Fibroblast of pulmonary artery (primary cell): ENCODE results near the gene UNK.

ENCODE experiments used
- DNase-seq: peaks from one replicate; pipeline ENCODE4 v3.0.0-alpha.2; 2010; ENCODE audit warnings: low read depth
- H3K4me3 ChIP-seq: replicated peaks from 2 replicates; pipeline ENCODE4 v1.5.1; 2011; ENCODE audit warnings: low read depth, mild to moderate bottlenecking, control low read depth, low read length, moderate library complexity
- CTCF ChIP-seq: IDR thresholded peaks from 2 replicates; pipeline ENCODE4 v1.5.1; 2011; ENCODE audit warnings: mild to moderate bottlenecking, control low read depth, low read length, inconsistent platforms; ENCODE audit errors: missing control alignments

UNK gene

GRCh38 chr17:75828076-75828400 is 43.4 kb downstream of the UNK start:
- H3K4me3 ChIP-seq, result no peak overlapping the region

GRCh38 chr17:75828741-75829140 is 44.1 kb downstream of the UNK start:
- DNase-seq, result no peak
- no peak for TF ChIP-seq CTCF
- H3K4me3 ChIP-seq, result no peak overlapping the region

More at GRCh38 chr17:75828076-75828400, 43.4 kb downstream of the UNK start:
- no peak for TF ChIP-seq CTCF
- no peak for DNase-seq

GRCh38 chr17:75829747-75830146 is 45.1 kb downstream of the UNK start:
- no peak for DNase-seq
- H3K4me3 ChIP-seq, result no peak overlapping the region
- TF ChIP-seq CTCF, result no peak

GRCh38 chr17:75830164-75831031 is 45.8 kb downstream of the UNK start:
- DNase-seq, result no peak
- no peak overlapping the region for H3K4me3 ChIP-seq
- TF ChIP-seq CTCF, result peak; percentile 59

GRCh38 chr17:75831032-75831571 is 46.5 kb downstream of the UNK start:
- H3K4me3 ChIP-seq, result no peak overlapping the region
- DNase-seq, result no peak
- TF ChIP-seq CTCF, result no peak

GRCh38 chr17:75832164-75832651 is 47.6 kb downstream of the UNK start:
- no peak overlapping the region for H3K4me3 ChIP-seq
- TF ChIP-seq CTCF, result no peak
- DNase-seq, result peak; percentile 60
